Measurements from ENCODE around the gene TTC7B.

The TTC7B gene

GRCh38 chr14:90756755-90757345 is 59.4 kb downstream of the TTC7B start:
- no peak for TF ChIP-seq CTCF (conservative IDR thresholded peaks at IDR 0.05; ENCODE audit: control insufficient read depth, insufficient read depth, low read depth, low read length)
- no peak overlapping the region for H3K4me3 ChIP-seq (ENCODE audit: control insufficient read depth, low read depth, low read length)
- DNase-seq (ENCODE audit: low read depth), result no peak

- DNase-seq (ENCODE audit: low read depth), result peak; percentile 40
- TF ChIP-seq CTCF (conservative IDR thresholded peaks at IDR 0.05; ENCODE audit: control insufficient read depth, insufficient read depth, low read depth, low read length), result no peak
These were observed 60.4 kb downstream of the TTC7B start for GRCh38 chr14:90755661-90756304.

GRCh38 chr14:90753456-90754005 is 62.7 kb downstream of the TTC7B start:
- H3K4me3 ChIP-seq (ENCODE audit: control insufficient read depth, low read depth, low read length), result no peak overlapping the region
- DNase-seq (ENCODE audit: low read depth), result no peak
- TF ChIP-seq CTCF (conservative IDR thresholded peaks at IDR 0.05; ENCODE audit: control insufficient read depth, insufficient read depth, low read depth, low read length), result no peak

More at GRCh38 chr14:90755661-90756304, 60.4 kb downstream of the TTC7B start:
- no peak overlapping the region for H3K4me3 ChIP-seq (ENCODE audit: control insufficient read depth, low read depth, low read length)

GRCh38 chr14:90750701-90751100 is 65.5 kb downstream of the TTC7B start:
- no peak overlapping the region for H3K4me3 ChIP-seq (ENCODE audit: control insufficient read depth, low read depth, low read length)
- no peak for TF ChIP-seq CTCF (conservative IDR thresholded peaks at IDR 0.05; ENCODE audit: control insufficient read depth, insufficient read depth, low read depth, low read length)
- DNase-seq (ENCODE audit: low read depth), result no peak

- no peak overlapping the region for H3K4me3 ChIP-seq (ENCODE audit: control insufficient read depth, low read depth, low read length)
- DNase-seq (ENCODE audit: low read depth), result no peak
- TF ChIP-seq CTCF (conservative IDR thresholded peaks at IDR 0.05; ENCODE audit: control insufficient read depth, insufficient read depth, low read depth, low read length), result no peak
These were observed 66.0 kb downstream of the TTC7B start for GRCh38 chr14:90750191-90750590.

- no peak for DNase-seq (ENCODE audit: low read depth)
- no peak overlapping the region for H3K4me3 ChIP-seq (ENCODE audit: control insufficient read depth, low read depth, low read length)
- TF ChIP-seq CTCF (conservative IDR thresholded peaks at IDR 0.05; ENCODE audit: control insufficient read depth, insufficient read depth, low read depth, low read length), result no peak
These were observed 68.3 kb downstream of the TTC7B start for GRCh38 chr14:90747909-90748308.
